Fibroblast of the aortic adventitia (primary cell): ENCODE measurements around the gene TEAD1. TPM values are rescaled to one million over a fixed set of nuclear protein-coding genes. Genes with fewer than 3 reads are reported as not detected.

Experiments
- DNase-seq: peaks from one replicate; pipeline ENCODE4 v3.0.0-alpha.2; 2010; ENCODE audit warnings: low read depth
- H3K4me3 ChIP-seq: 2 replicates; pipeline ENCODE4 v1.5.1; 2011; ENCODE audit warnings: low read depth, mild to moderate bottlenecking, control low read depth, low read length, moderate library complexity
- CTCF ChIP-seq: IDR thresholded peaks from 2 replicates; pipeline ENCODE4 v1.5.1; 2011; ENCODE audit warnings: mild to moderate bottlenecking, low read length, control low read depth, inconsistent platforms; ENCODE audit not compliant: insufficient read depth
- total RNA-seq: library from RNA; depleted of rRNA; stranded (reverse); fragments of >200 nt; gene quantifications from 2 replicates; pipeline ENCODE4 v1.2.3, GENCODE V29; 2012; ENCODE audit warnings: low replicate concordance

Gene TEAD1
- total RNA-seq, 1 donor = 117 TPM

GRCh38 chr11:12807621-12808020 lies 133.4 kb downstream of the TEAD1 start:
- H3K4me3 ChIP-seq = no peak overlapping the region
- DNase-seq = no peak
- no peak for TF ChIP-seq CTCF

- H3K4me3 ChIP-seq = no peak overlapping the region
- no peak for TF ChIP-seq CTCF
- peak; percentile 46 for DNase-seq
Measured at GRCh38 chr11:12808519-12808918, 134.3 kb downstream of the TEAD1 start.

GRCh38 chr11:12809364-12809763 lies 135.1 kb downstream of the TEAD1 start:
- no peak overlapping the region for H3K4me3 ChIP-seq
- TF ChIP-seq CTCF = no peak
- no peak for DNase-seq

GRCh38 chr11:12809864-12810567 lies 135.8 kb downstream of the TEAD1 start:
- TF ChIP-seq CTCF = peak; percentile 7
- peak; percentile 73 for DNase-seq
- H3K4me3 ChIP-seq = no peak overlapping the region

- TF ChIP-seq CTCF = no peak
- DNase-seq = peak; percentile 64
- H3K4me3 ChIP-seq = no peak overlapping the region
Measured at GRCh38 chr11:12810568-12810894, 136.3 kb downstream of the TEAD1 start.

- no peak for TF ChIP-seq CTCF
- DNase-seq = no peak
Measured at GRCh38 chr11:12811861-12812260, 137.6 kb downstream of the TEAD1 start.

GRCh38 chr11:12812849-12813248 lies 138.6 kb downstream of the TEAD1 start:
- no peak overlapping the region for H3K4me3 ChIP-seq
- DNase-seq = no peak
- no peak for TF ChIP-seq CTCF

More at GRCh38 chr11:12811861-12812260, 137.6 kb downstream of the TEAD1 start:
- H3K4me3 ChIP-seq = no peak overlapping the region
